Measurements from ENCODE around the gene MARCHF10. TPM values are rescaled to one million over a fixed set of nuclear protein-coding genes. Genes with fewer than 3 reads are reported as not detected.
A peak's percentile ranks its signal among the peaks of the same experiment; 100 is the strongest.
"Not testable (repeated sequence)": the region's sequence is repeated elsewhere in the genome, so short reads cannot be mapped to it uniquely, and the experiment has no call there.

Gene MARCHF10
- total and polyA plus RNA-seq, 4 donors, result not detected

GRCh38 chr17:62785983-62786382 lies 22.1 kb downstream of the MARCHF10 start:
- H3K36me3 ChIP-seq (ENCODE audit: control insufficient read depth in 1 of 2, insufficient read depth in 2 of 2, low read length in 1 of 2); DNase-seq; ATAC-seq (ENCODE audit: low FRiP score); intact Hi-C loops (cut with DNase I); H3K27ac ChIP-seq (ENCODE audit: low read depth in 1 of 2, low read length in 2 of 2); H3K27me3 ChIP-seq (ENCODE audit: control insufficient read depth in 1 of 2, insufficient read depth in 2 of 2, low read length in 1 of 2); H3K4me3 ChIP-seq (ENCODE audit: low read length in 2 of 2); H3K4me1 ChIP-seq (ENCODE audit: control insufficient read depth in 1 of 2, insufficient read depth in 2 of 2, low read length in 2 of 2); H3K9me3 ChIP-seq (ENCODE audit: control insufficient read depth, low read length): not testable (repeated sequence)
- 77 to 78% methylated on average over 1 of the region's 1 CpG for WGBS, 2 donors

- intact Hi-C loops (cut with DNase I), result no loop called here
- no peak for DNase-seq
Measured at GRCh38 chr17:62782730-62783270, 25.3 kb downstream of the MARCHF10 start.

GRCh38 chr17:62781831-62782251 lies 26.3 kb downstream of the MARCHF10 start:
- 87 to 93% methylated on average over 2 of the region's 2 CpGs for WGBS, 2 donors
- Histone ChIP-seq H3K27me3 (ENCODE audit: control insufficient read depth in 1 of 2, insufficient read depth in 2 of 2, low read length in 1 of 2) (no peaks in the 10 kb centered on the region), H3K36me3 (ENCODE audit: control insufficient read depth in 1 of 2, insufficient read depth in 2 of 2, low read length in 1 of 2) (no peaks in the 10 kb centered on the region), H3K27ac (ENCODE audit: low read depth in 1 of 2, low read length in 2 of 2) (peak overlapping the region in 1 of 2 donors; percentile 6), H3K4me1 (ENCODE audit: control insufficient read depth in 1 of 2, insufficient read depth in 2 of 2, low read length in 2 of 2) (no peaks in the 10 kb centered on the region), H3K9me3 (ENCODE audit: control insufficient read depth, low read length) (no peaks in the 10 kb centered on the region), H3K4me3 (ENCODE audit: low read length in 2 of 2) (no peak overlapping the region)
- DNase-seq (no peak), ATAC-seq (ENCODE audit: low FRiP score) (no peak)
- intact Hi-C loops (cut with DNase I), result no loop called here

More at GRCh38 chr17:62782730-62783270, 25.3 kb downstream of the MARCHF10 start:
- WGBS, 2 donors, result 86 to 90% methylated on average over 1 of the region's 1 CpG
- Histone ChIP-seq H3K27ac (ENCODE audit: low read depth in 1 of 2, low read length in 2 of 2) (no peak overlapping the region), H3K27me3 (ENCODE audit: control insufficient read depth in 1 of 2, insufficient read depth in 2 of 2, low read length in 1 of 2) (no peaks in the 10 kb centered on the region), H3K4me3 (ENCODE audit: low read length in 2 of 2) (no peak overlapping the region), H3K4me1 (ENCODE audit: control insufficient read depth in 1 of 2, insufficient read depth in 2 of 2, low read length in 2 of 2) (no peaks in the 10 kb centered on the region), H3K9me3 (ENCODE audit: control insufficient read depth, low read length) (no peaks in the 10 kb centered on the region), H3K36me3 (ENCODE audit: control insufficient read depth in 1 of 2, insufficient read depth in 2 of 2, low read length in 1 of 2) (no peaks in the 10 kb centered on the region)
- ATAC-seq (ENCODE audit: low FRiP score), result no peak

- ATAC-seq (ENCODE audit: low FRiP score) (no peak), DNase-seq (no peak)
- H3K27ac ChIP-seq (ENCODE audit: low read depth in 1 of 2, low read length in 2 of 2), result peak overlapping the region; percentile 6 to 64
- no peaks in the 10 kb centered on the region for H3K4me1 ChIP-seq (ENCODE audit: control insufficient read depth in 1 of 2, insufficient read depth in 2 of 2, low read length in 2 of 2)
- intact Hi-C loops (cut with DNase I), result no loop called here
- H3K27me3 ChIP-seq (ENCODE audit: control insufficient read depth in 1 of 2, insufficient read depth in 2 of 2, low read length in 1 of 2), result no peaks in the 10 kb centered on the region
- H3K36me3 ChIP-seq (ENCODE audit: control insufficient read depth in 1 of 2, insufficient read depth in 2 of 2, low read length in 1 of 2), result no peaks in the 10 kb centered on the region
- no peaks in the 10 kb centered on the region for H3K9me3 ChIP-seq (ENCODE audit: control insufficient read depth, low read length)
- WGBS, 2 donors, result 70 to 76% methylated on average over 3 of the region's 3 CpGs
- H3K4me3 ChIP-seq (ENCODE audit: low read length in 2 of 2), result no peak overlapping the region
Measured at GRCh38 chr17:62781356-62781755, 26.8 kb downstream of the MARCHF10 start.

- Histone ChIP-seq H3K4me3 (ENCODE audit: low read length in 2 of 2) (no peak overlapping the region), H3K9me3 (ENCODE audit: control insufficient read depth, low read length) (no peaks in the 10 kb centered on the region), H3K27ac (ENCODE audit: low read depth in 1 of 2, low read length in 2 of 2) (peak overlapping the region; percentile 6 to 91), H3K4me1 (ENCODE audit: control insufficient read depth in 1 of 2, insufficient read depth in 2 of 2, low read length in 2 of 2) (no peaks in the 10 kb centered on the region), H3K36me3 (ENCODE audit: control insufficient read depth in 1 of 2, insufficient read depth in 2 of 2, low read length in 1 of 2) (no peaks in the 10 kb centered on the region), H3K27me3 (ENCODE audit: control insufficient read depth in 1 of 2, insufficient read depth in 2 of 2, low read length in 1 of 2) (no peaks in the 10 kb centered on the region)
- ATAC-seq (ENCODE audit: low FRiP score), result no peak
- no peak for DNase-seq
- 4 to 11% methylated on average over 6 of the region's 6 CpGs for WGBS, 2 donors
- intact Hi-C loops (cut with DNase I), result no loop called here
Measured at GRCh38 chr17:62780951-62781350, 27.2 kb downstream of the MARCHF10 start.

GRCh38 chr17:62780269-62780668 lies 27.8 kb downstream of the MARCHF10 start:
- intact Hi-C loops (cut with DNase I), result no loop called here
- peak overlapping the region in 1 of 2 donors; percentile 91 for H3K27ac ChIP-seq (ENCODE audit: low read depth in 1 of 2, low read length in 2 of 2)
- WGBS, 2 donors, result 29 to 32% methylated on average over 7 of the region's 7 CpGs
- H3K36me3 ChIP-seq (ENCODE audit: control insufficient read depth in 1 of 2, insufficient read depth in 2 of 2, low read length in 1 of 2), result no peaks in the 10 kb centered on the region
- no peaks in the 10 kb centered on the region for H3K9me3 ChIP-seq (ENCODE audit: control insufficient read depth, low read length)
- H3K27me3 ChIP-seq (ENCODE audit: control insufficient read depth in 1 of 2, insufficient read depth in 2 of 2, low read length in 1 of 2), result no peaks in the 10 kb centered on the region
- no peaks in the 10 kb centered on the region for H3K4me1 ChIP-seq (ENCODE audit: control insufficient read depth in 1 of 2, insufficient read depth in 2 of 2, low read length in 2 of 2)
- H3K4me3 ChIP-seq (ENCODE audit: low read length in 2 of 2), result no peak overlapping the region
- DNase-seq (peak in 1 of 2 donors; percentile 60), ATAC-seq (ENCODE audit: low FRiP score) (no peak)

- no peak for DNase-seq
- Histone ChIP-seq H3K27ac (ENCODE audit: low read depth in 1 of 2, low read length in 2 of 2) (no peak overlapping the region), H3K36me3 (ENCODE audit: control insufficient read depth in 1 of 2, insufficient read depth in 2 of 2, low read length in 1 of 2) (no peaks in the 10 kb centered on the region), H3K4me1 (ENCODE audit: control insufficient read depth in 1 of 2, insufficient read depth in 2 of 2, low read length in 2 of 2) (no peaks in the 10 kb centered on the region), H3K4me3 (ENCODE audit: low read length in 2 of 2) (no peak overlapping the region), H3K9me3 (ENCODE audit: control insufficient read depth, low read length) (no peaks in the 10 kb centered on the region), H3K27me3 (ENCODE audit: control insufficient read depth in 1 of 2, insufficient read depth in 2 of 2, low read length in 1 of 2) (no peaks in the 10 kb centered on the region)
- ATAC-seq (ENCODE audit: low FRiP score), result no peak
- intact Hi-C loops (cut with DNase I), result no loop called here
- WGBS, 2 donors, result 78 to 79% methylated on average over 21 of the region's 21 CpGs
Measured at GRCh38 chr17:62778990-62779681, 29.0 kb downstream of the MARCHF10 start.

- H3K4me1 ChIP-seq (ENCODE audit: control insufficient read depth in 1 of 2, insufficient read depth in 2 of 2, low read length in 2 of 2), result no peaks in the 10 kb centered on the region
- no peaks in the 10 kb centered on the region for H3K9me3 ChIP-seq (ENCODE audit: control insufficient read depth, low read length)
- no peak overlapping the region for H3K27ac ChIP-seq (ENCODE audit: low read depth in 1 of 2, low read length in 2 of 2)
- no peak for ATAC-seq (ENCODE audit: low FRiP score)
- intact Hi-C loops (cut with DNase I), result no loop called here
- no peak overlapping the region for H3K4me3 ChIP-seq (ENCODE audit: low read length in 2 of 2)
- H3K27me3 ChIP-seq (ENCODE audit: control insufficient read depth in 1 of 2, insufficient read depth in 2 of 2, low read length in 1 of 2), result no peaks in the 10 kb centered on the region
- H3K36me3 ChIP-seq (ENCODE audit: control insufficient read depth in 1 of 2, insufficient read depth in 2 of 2, low read length in 1 of 2), result no peaks in the 10 kb centered on the region
- DNase-seq, result no peak
- 96 to 97% methylated on average over 4 of the region's 4 CpGs for WGBS, 2 donors
Measured at GRCh38 chr17:62775876-62776275, 32.2 kb downstream of the MARCHF10 start.

GRCh38 chr17:62774338-62774737 lies 33.8 kb downstream of the MARCHF10 start:
- H3K9me3 ChIP-seq (ENCODE audit: control insufficient read depth, low read length), result no peaks in the 10 kb centered on the region
- 82 to 84% methylated on average over 5 of the region's 5 CpGs for whole genome bisulfite sequencing, 2 donors
- H3K36me3 ChIP-seq (ENCODE audit: control insufficient read depth in 1 of 2, insufficient read depth in 2 of 2, low read length in 1 of 2), result no peaks in the 10 kb centered on the region
- ATAC-seq (ENCODE audit: low FRiP score) (no peak), DNase-seq (no peak)
- no peak overlapping the region for H3K4me3 ChIP-seq (ENCODE audit: low read length in 2 of 2)
- H3K27ac ChIP-seq (ENCODE audit: low read depth in 1 of 2, low read length in 2 of 2), result no peak overlapping the region
- H3K27me3 ChIP-seq (ENCODE audit: control insufficient read depth in 1 of 2, insufficient read depth in 2 of 2, low read length in 1 of 2), result no peaks in the 10 kb centered on the region
- H3K4me1 ChIP-seq (ENCODE audit: control insufficient read depth in 1 of 2, insufficient read depth in 2 of 2, low read length in 2 of 2), result no peaks in the 10 kb centered on the region
- intact Hi-C loops (cut with DNase I), result no loop called here

Measured in aorta (tissue), 5 donors.